Endometrial microvascular endothelial cells (primary cell): ENCODE results near the gene HBG1. TPM values are rescaled to one million over a fixed set of nuclear protein-coding genes. Genes with fewer than 3 reads are reported as not detected.
"Not testable (repeated sequence)": the region's sequence is repeated elsewhere in the genome, so short reads cannot be mapped to it uniquely, and the experiment has no call there.

Experiments used
- in situ Hi-C: cut with HindIII; loops from 2 replicates; pipeline ENCODE4 v1.10.0; 2017; ENCODE audit warnings: low sequenced_read_pairs, low pct_unique_long_range_greater_than_20kb; ENCODE audit errors: inconsistent ontology term
- total RNA-seq: library from RNA; depleted of rRNA; stranded (reverse); fragments of >200 nt; gene quantifications from one replicate; pipeline ENCODE4 v1.2.3, GENCODE V29; 2015; ENCODE audit errors: inconsistent ontology term

HBG1 gene
- total RNA-seq, 1 donor from 2014 or later: not detected

DNA sequence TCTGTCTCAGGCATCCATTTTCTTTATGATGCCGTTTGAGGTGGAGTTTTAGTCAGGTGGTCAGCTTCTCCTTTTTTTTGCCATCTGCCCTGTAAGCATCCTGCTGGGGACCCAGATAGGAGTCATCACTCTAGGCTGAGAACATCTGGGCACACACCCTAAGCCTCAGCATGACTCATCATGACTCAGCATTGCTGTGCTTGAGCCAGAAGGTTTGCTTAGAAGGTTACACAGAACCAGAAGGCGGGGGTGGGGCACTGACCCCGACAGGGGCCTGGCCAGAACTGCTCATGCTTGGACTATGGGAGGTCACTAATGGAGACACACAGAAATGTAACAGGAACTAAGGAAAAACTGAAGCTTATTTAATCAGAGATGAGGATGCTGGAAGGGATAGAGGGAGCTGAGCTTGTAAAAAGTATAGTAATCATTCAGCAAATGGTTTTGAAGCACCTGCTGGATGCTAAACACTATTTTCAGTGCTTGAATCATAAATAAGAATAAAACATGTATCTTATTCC, 31.0 kb upstream of the HBG1 start:
- in situ Hi-C loops: no loop called here

DNA sequence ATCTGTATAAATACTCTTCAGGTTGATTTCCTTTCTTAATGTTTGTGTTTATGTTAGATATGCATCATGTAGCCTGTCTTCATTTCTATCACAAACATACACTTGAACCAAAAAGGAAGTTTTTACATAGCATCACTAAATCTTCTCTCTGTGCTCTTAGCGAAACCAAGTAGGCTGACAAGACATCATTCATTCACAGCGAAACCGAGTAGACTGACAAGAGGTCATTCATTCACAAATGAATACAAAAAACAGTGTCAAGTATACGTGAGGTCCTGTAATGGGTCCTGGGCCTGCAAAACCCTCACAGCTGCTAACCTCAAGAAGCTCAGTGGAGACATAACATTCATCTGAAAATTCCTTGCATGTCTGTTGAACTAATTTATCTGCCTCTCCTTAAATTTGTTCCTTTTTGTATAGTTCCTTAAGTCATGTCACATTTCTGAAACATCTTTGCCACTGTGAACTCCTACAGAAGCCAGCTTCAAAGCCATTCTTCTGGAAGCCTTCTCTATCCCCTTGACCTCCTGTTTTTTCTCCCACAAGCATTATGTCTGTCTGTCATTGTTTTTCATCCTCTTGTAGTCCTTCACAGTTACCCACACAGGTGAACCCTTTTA, 29.9 kb upstream of the HBG1 start:
- in situ Hi-C loops: no loop called here

DNA sequence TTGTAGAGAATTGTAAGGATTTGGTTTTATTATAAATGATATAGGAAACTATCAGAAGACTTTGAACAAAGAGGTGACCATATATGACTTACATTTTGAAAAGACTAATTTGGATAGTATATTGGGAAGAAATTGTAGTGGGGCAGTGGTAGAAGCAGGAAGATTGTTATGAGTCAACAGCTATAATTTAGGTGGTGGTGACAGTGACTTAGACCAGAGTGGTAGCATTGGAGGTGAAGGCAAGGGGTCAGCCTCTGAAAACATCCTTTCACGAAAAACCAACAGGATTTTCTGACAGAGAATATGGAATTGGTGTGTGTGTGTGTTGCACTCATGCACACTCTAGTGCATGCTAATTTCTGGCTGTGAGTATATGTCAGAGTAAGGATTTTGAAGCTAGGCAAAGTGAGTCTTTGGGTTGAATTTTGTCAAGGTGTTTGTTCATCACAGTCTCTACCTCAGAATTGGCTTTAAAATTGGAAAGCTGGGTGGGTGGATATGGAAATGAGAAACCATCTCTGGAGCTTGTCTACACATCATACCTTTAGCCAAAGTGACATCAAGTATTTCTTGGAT, 28.2 kb upstream of the HBG1 start:
- in situ Hi-C loops: no loop called here

DNA sequence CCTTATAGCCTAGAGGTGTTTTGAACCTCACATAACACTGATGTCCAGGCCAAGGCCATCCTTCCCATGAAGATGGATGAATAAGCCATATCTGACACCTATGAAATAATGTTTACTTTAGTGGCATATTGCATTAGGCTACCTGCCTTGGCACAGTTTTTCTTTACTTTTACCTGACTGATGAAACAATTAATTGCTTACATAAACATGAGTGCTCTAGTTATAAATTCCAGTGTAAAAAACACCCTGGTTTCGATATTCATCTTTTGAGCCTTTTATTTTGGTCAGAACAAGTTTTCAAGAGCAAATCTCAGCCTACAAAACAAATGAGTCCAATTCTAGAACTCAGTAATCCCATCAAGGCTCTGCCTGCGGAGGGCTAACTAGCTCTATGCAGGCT, 27.0 kb upstream of the HBG1 start:
- in situ Hi-C loops: no loop called here

DNA sequence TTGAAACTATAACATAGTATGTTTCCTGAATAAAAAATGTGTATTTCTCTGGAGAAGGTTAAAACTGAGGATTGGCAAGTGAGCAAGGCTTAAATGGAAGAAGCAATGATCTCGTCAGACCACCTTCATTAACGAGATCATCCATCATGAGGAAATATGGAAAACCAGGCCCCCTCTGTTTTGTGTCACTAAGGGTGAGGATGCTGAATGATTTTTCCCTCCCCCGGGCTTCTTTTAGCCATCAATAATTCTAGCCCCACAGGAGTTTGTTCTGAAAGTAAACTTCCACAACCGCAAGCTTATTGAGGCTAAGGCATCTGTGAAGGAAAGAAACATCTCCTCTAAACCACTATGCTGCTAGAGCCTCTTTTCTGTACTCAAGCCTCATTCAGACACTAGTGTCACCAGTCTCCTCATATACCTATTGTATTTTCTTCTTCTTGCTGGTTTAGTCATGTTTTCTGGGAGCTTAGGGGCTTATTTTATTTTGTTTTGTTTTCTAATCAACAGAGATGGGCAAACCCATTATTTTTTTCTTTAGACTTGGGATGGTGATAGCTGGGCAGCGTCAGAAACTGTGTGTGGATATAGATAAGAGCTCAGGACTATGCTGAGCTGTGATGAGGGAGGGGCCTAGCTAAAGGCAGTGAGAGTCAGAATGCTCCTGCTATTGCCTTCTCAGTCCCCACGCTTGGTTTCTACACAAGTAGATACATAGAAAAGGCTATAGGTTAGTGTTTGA, 25.9 kb upstream of the HBG1 start:
- in situ Hi-C loops: no loop called here

DNA sequence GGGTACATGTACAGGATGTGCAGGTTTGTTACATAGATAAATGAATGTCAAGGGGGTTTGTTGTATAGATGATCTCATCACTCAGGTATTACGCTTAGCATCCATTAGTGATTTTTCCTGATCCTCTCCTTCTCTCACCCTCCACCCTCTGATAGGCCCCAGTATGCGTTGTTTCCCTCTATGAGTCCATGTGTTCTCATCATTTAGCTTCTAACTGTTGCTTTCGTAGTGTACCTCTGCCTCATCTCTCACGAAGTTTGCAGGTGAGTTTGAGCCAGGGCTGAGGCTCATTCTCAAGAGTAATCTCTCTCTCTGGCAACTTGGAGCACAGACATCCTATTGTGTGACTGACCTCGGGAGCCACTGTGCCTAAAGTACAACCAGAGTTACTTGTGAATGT, 24.7 kb upstream of the HBG1 start:
- in situ Hi-C loops: no loop called here

DNA sequence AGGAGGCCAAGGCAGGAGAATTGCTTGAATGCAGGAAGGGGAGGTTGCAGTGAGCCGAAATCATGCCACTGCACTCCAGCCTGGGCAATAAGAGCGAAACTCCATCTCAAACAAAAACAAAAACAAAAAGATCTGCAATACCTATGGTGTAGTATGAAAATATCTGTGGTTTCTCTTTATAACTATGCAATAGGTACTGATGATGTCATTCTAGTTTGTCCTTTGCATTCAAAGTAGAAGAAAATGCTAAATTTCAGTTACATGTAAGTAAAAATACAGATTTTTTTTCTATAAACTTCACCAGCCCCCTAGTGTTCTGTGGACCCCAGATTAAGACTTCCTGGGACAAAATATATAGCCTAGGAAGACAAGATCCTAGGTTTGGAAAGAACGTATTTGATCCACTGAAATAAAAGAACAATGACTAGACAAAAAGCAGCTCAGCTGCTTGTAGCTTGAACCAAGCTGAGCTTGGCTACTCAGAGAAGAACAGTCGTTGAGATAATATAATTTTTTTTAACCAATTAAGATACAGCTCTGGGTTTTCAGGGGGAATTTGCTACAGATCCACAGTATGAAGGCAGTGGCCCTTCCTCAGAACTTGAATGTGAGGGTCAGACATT, 22.8 kb upstream of the HBG1 start:
- in situ Hi-C loops: no loop called here

DNA sequence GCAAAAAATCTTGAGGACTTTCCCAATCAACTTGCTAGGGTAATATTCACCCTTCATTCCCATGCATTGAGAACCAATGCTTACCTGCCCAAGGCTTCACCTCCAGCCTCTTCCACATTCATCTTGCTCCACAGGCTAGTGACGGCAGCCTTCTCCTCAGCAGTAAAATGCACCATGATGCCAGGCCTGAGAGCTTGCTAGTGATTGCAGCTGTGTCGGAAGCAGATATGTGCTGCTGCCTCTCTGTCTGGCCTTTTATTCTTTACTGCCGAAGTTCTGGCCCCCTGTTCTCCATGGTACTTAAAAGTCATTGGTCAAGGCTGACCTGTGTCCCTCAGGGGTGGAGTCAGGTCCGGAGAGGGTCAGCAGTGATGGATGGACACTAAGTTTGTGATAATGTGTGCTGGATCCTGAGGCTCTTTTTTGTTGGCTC, 20.1 kb upstream of the HBG1 start, which contains the start of gene HBE1:
Gene HBE1, minus strand, starts transcription at position 231 of the 433 bp plus-strand sequence. Its CDS starts 55 bp downstream, at position 176.
- in situ Hi-C loops: no loop called here

DNA sequence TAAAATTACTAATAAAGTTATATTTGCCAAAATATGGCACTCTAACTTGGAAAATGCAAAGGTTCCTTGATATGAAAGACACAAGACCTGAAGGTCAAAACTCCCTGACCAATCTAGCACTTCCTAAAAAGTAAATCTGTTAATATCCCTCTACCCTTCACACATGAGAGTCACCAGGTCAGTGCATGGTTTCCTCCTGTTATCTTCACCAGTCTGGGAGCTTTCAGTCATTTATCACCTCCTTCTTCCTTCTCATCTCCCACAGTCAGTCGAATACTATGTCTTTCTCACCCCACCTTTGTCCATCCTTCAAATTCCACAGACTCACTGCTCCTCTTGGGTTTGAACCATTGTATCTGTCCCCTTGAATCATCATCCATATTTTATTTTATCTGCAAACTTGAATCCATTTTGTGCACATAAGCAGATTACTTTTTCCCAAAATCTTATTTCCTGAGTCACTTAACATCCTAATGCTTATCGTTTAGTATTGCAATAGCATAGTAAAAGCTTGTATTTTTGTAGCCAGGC, 17.4 kb upstream of the HBG1 start:
- in situ Hi-C loops: no loop called here

DNA sequence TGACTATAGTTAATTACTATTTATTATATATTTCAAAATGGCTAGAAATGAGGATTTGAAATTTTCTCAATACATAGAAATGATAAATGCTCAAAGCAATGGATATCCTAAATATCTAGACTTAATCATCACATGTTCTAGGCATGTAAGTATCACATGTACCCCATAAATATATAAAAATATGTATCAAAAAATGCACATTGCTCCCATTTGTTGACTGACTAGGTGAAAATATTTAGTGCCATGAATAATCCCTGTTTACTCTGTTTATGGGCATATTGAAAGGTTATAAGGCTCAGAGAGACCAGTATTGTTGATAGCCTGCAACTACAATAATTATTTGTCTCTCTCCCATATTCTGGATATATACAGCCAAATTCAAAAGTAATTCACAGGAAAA, 17.0 kb upstream of the HBG1 start:
- in situ Hi-C loops: no loop called here

DNA sequence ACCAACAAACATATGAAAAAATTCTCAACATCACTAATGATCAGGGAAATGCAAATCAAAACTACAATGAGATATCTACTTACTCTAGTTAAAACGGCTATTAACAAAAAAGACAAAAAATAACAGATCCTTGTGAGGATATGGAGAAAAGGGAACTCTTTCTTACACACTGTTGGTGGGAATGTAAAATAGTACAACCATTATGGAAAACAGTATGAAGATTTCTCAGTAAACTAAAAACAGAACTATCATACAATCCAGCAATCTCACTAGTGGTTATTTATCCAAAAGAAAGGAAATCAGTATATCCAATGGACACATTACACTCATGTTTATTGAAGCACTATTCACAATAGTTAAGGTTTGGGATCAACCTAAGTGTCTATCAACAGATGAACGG, 16.2 kb upstream of the HBG1 start:
- in situ Hi-C loops: no loop called here

DNA sequence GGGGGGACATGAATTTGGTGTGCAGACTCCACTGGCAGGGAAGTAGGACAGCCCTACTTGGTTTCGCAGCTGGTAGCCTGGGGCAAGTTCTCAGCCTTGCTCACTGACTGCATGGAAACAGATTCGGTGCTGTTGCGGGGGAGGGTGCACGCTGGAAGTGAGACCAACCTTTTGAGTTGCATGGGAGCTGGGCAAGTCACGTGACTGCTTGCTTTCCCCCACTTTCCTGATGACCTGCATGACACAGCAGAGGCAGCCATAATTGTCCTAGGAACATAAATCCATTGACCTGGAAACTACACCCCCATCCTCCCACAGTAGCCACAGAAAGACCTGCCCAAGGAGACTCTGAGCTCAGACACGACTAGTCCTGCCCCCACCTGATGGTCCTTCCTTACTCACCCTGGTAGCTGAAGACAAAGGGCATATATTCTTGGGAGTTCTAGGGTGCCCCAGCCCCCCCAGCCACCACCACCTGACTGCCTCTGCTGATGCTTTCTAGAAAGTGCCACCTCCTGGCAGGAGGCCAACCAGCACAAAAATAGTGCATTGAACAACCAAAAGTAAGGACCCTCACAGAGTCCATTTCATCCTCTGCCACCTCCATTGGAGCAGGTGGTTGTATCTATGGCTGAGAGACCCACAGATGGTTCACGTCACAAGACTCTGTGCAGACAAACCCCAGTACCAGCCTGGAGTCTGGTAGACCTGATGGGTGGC, 9.0 kb upstream of the HBG1 start:
- in situ Hi-C loops: no loop called here

DNA sequence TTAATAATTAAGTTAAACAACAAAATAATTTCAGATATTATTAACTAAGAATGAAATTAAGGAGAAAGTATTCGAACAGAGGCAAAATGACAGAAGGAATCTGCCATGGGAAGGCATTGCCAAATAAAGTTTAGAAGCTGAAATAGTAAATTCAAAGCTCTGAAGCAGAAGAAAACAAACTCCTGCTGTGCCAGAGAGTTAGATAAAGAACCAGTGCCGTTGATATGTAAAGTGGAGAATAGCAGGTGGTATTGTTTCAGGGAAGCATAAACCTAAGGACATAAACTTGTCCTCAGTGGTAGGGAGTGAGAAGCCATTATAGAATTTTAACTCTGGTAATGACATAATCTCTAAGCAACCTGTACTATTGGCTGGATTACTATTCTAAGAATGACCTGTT, 7.6 kb upstream of the HBG1 start:
- in situ Hi-C loops: no loop called here

DNA sequence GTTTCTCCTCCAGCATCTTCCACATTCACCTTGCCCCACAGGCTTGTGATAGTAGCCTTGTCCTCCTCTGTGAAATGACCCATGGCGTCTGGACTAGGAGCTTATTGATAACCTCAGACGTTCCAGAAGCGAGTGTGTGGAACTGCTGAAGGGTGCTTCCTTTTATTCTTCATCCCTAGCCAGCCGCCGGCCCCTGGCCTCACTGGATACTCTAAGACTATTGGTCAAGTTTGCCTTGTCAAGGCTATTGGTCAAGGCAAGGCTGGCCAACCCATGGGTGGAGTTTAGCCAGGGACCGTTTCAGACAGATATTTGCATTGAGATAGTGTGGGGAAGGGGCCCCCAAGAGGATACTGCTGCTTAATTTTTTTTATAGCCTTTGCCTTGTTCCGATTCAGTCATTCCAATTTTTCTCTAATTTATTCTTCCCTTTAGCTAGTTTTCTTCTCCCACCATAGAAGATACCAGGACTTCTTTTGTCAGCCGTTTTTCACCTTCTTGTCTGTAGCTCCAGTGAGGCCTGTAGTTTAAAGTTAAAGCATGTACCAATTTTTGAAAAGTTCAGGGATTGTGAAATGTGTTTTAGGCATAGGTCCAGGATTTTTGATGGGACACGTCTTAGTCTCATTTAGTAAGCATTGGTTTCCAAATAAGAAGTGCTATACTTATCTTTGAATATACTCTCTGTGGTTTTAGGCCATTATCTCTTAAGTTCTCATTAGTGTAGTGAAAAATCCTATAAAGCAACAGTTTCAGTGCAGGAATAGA, 5.2 kb upstream of the HBG1 start, which contains the start of gene HBG2:
Gene HBG2, minus strand, starts transcription at position 136 of the 768 bp plus-strand sequence. Its CDS starts 53 bp downstream, at position 83.
- in situ Hi-C loops: not testable (repeated sequence)

DNA sequence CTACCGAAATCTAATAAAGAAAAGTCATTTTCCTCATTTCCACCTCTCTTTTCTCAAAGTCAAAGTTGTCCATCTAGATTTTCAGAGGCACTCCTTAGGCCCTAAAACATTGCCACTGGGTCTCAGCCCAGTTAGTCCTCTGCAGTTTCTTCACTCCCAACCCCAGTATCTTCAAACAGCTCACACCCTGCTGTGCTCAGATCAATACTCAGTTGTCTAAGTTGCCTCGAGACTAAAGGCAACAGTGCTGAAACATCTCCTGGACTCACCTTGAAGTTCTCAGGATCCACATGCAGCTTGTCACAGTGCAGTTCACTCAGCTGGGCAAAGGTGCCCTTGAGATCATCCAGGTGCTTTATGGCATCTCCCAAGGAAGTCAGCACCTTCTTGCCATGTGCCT, 4.4 kb upstream of the HBG1 start:
- in situ Hi-C loops: not testable (repeated sequence)

DNA sequence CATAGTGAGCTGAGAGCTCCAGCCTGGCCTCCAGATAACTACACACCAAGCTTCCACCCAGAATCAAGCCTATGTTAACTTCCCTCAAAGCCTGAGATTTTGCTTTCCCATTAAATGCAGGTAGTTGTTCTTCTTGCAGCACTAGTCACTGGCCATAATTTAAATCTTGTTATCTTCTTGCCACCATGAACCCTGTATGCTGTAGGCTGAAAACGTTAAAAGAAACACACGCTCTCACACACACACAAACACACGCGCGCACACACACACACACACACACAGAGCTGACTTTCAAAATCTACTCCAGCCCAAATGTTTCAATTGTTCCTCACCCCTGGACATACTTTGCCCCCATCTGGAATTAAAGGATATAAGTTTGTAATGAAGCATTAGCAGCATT, 3.8 kb upstream of the HBG1 start:
- in situ Hi-C loops: not testable (repeated sequence)

DNA sequence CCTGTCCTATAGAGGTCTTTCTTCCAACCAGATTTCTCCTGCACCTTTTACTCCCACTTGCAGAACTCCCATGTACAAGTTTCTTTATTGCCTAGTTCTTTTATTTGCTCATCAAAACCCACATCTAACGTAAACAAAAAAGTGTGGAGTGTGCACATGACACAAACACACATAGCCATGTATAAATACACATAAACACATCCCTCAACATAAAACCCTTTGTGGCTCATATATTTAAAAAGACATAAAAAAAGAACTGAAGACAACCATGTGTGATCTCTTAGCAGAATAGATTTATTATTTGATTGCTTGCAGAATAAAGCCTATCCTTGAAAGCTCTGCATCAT, 3.2 kb upstream of the HBG1 start:
- in situ Hi-C loops: no loop called here
